ENCODE results near the gene NTF3. TPM values are rescaled to one million over a fixed set of nuclear protein-coding genes. Genes with fewer than 3 reads are reported as not detected.

Gene NTF3
- total RNA-seq, 1 donor = not detected

DNA sequence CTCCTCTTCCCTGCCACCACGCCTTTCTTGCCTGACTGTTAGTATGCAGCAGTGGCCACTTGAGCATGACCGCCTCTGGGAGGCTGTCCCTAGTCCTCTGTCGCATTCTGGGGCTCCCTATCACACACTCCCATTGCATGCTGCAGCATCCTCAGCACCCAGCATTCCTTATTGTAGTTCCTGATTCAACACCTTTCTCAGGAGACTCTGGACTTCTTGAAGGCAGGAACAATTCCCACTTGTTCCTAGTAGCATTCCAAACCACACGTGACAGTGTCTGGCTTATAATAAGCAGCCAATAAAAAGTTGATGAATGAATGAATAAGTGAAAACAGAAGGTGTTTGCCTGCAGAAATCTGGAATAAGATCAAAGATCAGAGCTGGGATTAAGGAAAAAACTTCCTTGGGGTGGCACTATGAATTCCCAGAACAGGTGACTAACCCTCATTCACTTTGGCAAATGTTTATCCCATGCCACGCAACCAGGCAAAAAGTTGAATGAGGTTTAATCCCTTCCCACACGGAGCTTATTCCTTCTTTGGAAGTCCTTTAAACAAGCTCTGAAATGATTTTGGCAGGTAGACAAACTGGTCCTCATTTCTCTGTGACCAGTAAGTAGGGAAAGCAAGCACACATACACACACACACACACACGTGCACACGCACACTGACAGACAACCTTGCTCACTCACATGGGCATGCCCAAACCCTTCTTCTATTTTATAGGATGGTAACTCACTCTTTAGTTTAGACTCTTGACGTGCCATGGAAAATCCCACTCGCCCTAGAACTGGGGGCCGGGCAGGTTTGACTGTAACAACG is 26.5 kb downstream of the NTF3 start:
- TF ChIP-seq, protein P1, sequence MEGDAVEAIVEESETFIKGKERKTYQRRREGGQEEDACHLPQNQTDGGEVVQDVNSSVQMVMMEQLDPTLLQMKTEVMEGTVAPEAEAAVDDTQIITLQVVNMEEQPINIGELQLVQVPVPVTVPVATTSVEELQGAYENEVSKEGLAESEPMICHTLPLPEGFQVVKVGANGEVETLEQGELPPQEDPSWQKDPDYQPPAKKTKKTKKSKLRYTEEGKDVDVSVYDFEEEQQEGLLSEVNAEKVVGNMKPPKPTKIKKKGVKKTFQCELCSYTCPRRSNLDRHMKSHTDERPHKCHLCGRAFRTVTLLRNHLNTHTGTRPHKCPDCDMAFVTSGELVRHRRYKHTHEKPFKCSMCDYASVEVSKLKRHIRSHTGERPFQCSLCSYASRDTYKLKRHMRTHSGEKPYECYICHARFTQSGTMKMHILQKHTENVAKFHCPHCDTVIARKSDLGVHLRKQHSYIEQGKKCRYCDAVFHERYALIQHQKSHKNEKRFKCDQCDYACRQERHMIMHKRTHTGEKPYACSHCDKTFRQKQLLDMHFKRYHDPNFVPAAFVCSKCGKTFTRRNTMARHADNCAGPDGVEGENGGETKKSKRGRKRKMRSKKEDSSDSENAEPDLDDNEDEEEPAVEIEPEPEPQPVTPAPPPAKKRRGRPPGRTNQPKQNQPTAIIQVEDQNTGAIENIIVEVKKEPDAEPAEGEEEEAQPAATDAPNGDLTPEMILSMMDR (IDR thresholded peaks at IDR 0.05; ENCODE audit: insufficient read depth, low read length) = no peak
- DNase-seq (ENCODE audit: low read depth) = no peak
- no peak overlapping the region for H3K4me3 ChIP-seq (ENCODE audit: low read depth, low read length)

DNA sequence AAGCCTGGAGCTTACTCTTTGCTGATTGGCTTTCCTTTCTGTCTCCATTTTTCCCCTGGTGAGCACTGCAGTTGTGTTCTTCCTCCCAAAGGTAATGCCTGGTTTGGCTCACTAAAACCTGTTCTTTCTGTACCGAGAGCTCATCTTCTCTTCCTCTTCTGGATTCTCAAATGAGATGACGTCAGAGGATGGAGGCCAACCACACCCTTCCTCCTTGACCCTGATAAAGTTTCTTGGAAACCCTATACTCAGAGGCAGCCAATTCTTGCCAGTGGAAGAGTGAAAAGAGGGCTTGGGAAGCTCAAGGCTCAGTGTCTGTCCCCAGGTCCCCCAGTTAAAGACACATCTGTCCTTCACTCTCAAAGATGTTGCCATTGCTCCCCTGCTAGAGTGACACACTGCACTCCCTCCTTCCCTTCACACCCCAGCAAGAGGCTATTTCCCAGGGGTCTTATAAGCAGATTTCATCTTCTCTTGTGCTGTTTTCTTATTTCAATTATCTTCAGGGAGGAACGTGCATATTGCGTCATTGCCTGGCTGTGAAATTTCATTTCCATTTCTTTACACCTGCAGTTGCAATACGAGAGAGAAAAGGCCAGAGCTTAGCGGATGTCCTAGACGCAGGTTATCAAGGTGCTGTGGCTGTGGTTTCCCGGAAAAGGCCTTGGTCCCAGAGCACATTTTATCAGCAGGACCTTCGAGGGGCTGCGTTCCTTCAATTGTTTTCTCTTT is 27.3 kb downstream of the NTF3 start:
- TF ChIP-seq, protein P1 (IDR thresholded peaks at IDR 0.05; ENCODE audit: insufficient read depth, low read length) = no peak
- no peak for DNase-seq (ENCODE audit: low read depth)
- no peak overlapping the region for H3K4me3 ChIP-seq (ENCODE audit: low read depth, low read length)

DNA sequence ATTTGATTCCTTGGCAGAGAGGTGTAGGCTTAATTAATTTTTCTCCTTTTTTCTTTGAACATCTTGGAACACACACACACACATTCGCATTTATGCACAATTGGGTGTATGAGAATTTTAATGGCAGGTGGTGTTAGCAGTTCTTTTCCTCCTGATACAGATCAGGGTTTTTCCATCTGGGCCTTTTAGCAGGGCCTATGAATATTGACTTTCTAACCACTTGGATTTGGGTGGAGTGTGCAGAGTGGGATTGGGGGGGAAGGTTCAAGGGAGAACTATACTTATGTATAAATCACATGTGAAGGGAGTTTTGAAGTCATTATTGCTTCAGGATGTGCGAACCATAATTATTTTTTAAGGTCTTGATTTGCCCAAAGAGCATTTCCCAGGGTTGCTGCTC is 28.9 kb downstream of the NTF3 start:
- no peak overlapping the region for H3K4me3 ChIP-seq (ENCODE audit: low read depth, low read length)
- DNase-seq (ENCODE audit: low read depth) = no peak
- TF ChIP-seq, protein P1 (IDR thresholded peaks at IDR 0.05; ENCODE audit: insufficient read depth, low read length) = no peak

DNA sequence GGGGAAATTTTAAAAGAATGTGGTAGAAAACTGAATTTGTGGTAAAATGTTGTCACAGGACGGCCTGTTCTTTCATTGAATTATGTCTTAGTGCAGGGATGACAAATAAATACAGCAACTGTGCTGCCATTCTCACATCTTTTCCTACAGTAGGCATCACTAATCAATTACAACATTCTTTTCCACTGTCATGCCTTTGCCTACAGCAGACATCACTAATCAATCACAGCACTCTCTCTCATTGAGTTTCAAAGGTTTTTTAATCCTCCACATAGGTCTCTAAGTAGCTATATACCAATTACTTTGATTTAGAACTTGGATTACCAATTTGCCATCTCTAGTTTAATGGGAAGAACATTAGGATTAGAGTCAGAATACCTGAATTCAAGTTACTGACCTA is 30.1 kb downstream of the NTF3 start:
- TF ChIP-seq, protein P1 (IDR thresholded peaks at IDR 0.05; ENCODE audit: insufficient read depth, low read length) = no peak
- no peak for DNase-seq (ENCODE audit: low read depth)
- H3K4me3 ChIP-seq (ENCODE audit: low read depth, low read length) = no peak overlapping the region

DNA sequence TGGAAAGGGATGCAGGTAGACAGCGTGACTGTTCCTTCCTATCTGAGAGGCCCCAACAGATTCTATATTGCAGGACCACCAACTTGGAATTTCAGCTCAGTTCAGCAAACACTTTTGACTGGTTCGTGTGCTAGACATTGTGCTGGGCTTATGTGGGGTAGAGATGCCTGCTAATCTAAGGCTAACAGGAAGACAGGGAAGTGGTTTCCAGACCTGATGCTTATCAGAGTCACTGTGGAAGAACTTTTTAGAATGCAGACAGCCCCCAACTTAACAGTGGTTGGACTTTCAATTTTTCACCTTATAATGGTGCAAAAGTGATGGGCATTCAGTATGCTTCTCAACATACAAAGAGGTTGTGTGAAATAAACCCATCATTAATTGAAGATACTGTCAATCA is 32.2 kb downstream of the NTF3 start:
- no peak overlapping the region for H3K4me3 ChIP-seq (ENCODE audit: low read depth, low read length)
- TF ChIP-seq, protein P1 (IDR thresholded peaks at IDR 0.05; ENCODE audit: insufficient read depth, low read length) = no peak
- no peak for DNase-seq (ENCODE audit: low read depth)

DNA sequence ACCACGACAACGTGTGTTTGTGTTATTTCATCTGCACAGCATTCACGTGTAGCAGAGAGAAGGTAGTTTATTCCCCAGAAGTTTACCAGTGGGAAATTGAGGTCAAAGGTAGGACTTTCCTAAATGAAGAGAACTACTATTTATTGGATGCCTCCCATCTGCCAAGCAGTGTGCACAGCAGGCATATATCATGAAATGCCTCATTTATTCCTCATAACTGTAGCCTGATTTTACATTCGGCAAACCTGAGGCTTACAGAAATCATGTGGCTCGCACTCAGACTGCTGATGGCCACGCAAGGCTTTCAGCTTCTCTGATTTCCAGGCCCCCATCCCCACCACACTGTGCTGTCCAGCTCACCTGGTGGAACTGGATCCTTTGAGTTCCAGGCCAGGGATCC is 33.5 kb downstream of the NTF3 start:
- no peak overlapping the region for H3K4me3 ChIP-seq (ENCODE audit: low read depth, low read length)
- no peak for DNase-seq (ENCODE audit: low read depth)
- TF ChIP-seq, protein P1 (IDR thresholded peaks at IDR 0.05; ENCODE audit: insufficient read depth, low read length) = no peak
